ENCODE data around the gene AKAP3.

The AKAP3 gene

GRCh38 chr12:4685317-4685716 lies 36.5 kb upstream of the AKAP3 start (continued):
- TF ChIP-seq ZNF777 (tag by site-specific recombination; IDR thresholded peaks at IDR 0.05; ENCODE audit: borderline replicate concordance) (no peak), ZNF26 (tag by site-specific recombination; IDR thresholded peaks at IDR 0.05) (no peak), ZNF785 (tag by site-specific recombination; IDR thresholded peaks at IDR 0.05) (no peak), HOXD13 (CRISPR knock-in tag; IDR thresholded peaks at IDR 0.05; ENCODE audit: borderline replicate concordance) (no peak)

GRCh38 chr12:4681732-4682131 lies 32.9 kb upstream of the AKAP3 start:
- Histone ChIP-seq H3K9me3 (ENCODE audit: control insufficient read depth, insufficient read depth, low read depth, low read length) (no peaks in the 10 kb centered on the region), H3K4me3 (ENCODE audit: low read depth, low read length) (no peak overlapping the region), H3K27ac (ENCODE audit: extremely low read depth, low read depth, low read length) (no peak overlapping the region), H3K36me3 (ENCODE audit: control insufficient read depth in 2 of 2, insufficient read depth in 1 of 2, low read length in 2 of 2) (peaks cover 15 to 49% of the 10 kb centered on the region in 2 experiments), H3K4me1 (ENCODE audit: control insufficient read depth, insufficient read depth, low read length) (no peaks in the 10 kb centered on the region)
- no peak for TF ChIP-seq ZNF404 (tag by site-specific recombination; IDR thresholded peaks at IDR 0.05)
- no peak for TF ChIP-seq TSHZ1 (tag by site-specific recombination; IDR thresholded peaks at IDR 0.05; ENCODE audit: borderline replicate concordance)
- TF ChIP-seq ZSCAN4 (tag by site-specific recombination; IDR thresholded peaks at IDR 0.05) = no peak
- TF ChIP-seq ATF2 (tag by site-specific recombination; IDR thresholded peaks at IDR 0.05; ENCODE audit: low read depth) = peak; percentile 76
- TF ChIP-seq ZNF449 (tag by site-specific recombination; IDR thresholded peaks at IDR 0.05) = no peak
- TF ChIP-seq ZNF350 (tag by site-specific recombination; IDR thresholded peaks at IDR 0.05) = no peak
- TF ChIP-seq ZNF660 (tag by site-specific recombination; IDR thresholded peaks at IDR 0.05) = no peak
- CTCF ChIA-PET = no interaction called here
- POLR2A ChIA-PET = no interaction called here

GRCh38 chr12:4679711-4680110 lies 30.9 kb upstream of the AKAP3 start:
- ChIA-PET POLR2A (no interaction called here), CTCF (no interaction called here)
- Histone ChIP-seq H3K4me3 (ENCODE audit: low read depth, low read length) (no peak overlapping the region), H3K27ac (ENCODE audit: extremely low read depth, low read depth, low read length) (no peak overlapping the region), H3K9me3 (ENCODE audit: control insufficient read depth, insufficient read depth, low read depth, low read length) (no peaks in the 10 kb centered on the region), H3K36me3 (ENCODE audit: control insufficient read depth in 2 of 2, insufficient read depth in 1 of 2, low read length in 2 of 2) (peaks cover 11 to 28% of the 10 kb centered on the region in 2 experiments), H3K4me1 (ENCODE audit: control insufficient read depth, insufficient read depth, low read length) (no peaks in the 10 kb centered on the region)
- no peak for TF ChIP-seq HOXC10 (CRISPR knock-in tag; IDR thresholded peaks at IDR 0.05)
- TF ChIP-seq ZNF18 (tag by site-specific recombination; IDR thresholded peaks at IDR 0.05) = no peak
- TF ChIP-seq ZNF473 (tag by site-specific recombination; IDR thresholded peaks at IDR 0.05) = no peak
- no peak for TF ChIP-seq ZNF701 (tag by site-specific recombination; IDR thresholded peaks at IDR 0.05)
